Uterus (tissue), 4 donors: ENCODE results near the gene ISG15. TPM values are rescaled to one million over a fixed set of nuclear protein-coding genes. Genes with fewer than 3 reads are reported as not detected.
"Not testable (repeated sequence)": the region's sequence is repeated elsewhere in the genome, so short reads cannot be mapped to it uniquely, and the experiment has no call there.

Experiments used
- DNase-seq, 2 donors: peaks; one replicate each; pipeline ENCODE4 v3.0.0-alpha.2; 2019 to 2020
- H3K27ac ChIP-seq, 2 donors: fragments of 200-600 bp; sonication (generic); 1 replicate in 1 of 2; 2 replicates in 1 of 2; pipeline ENCODE4 v1.5.1; 2016 to 2018
- H3K27me3 ChIP-seq, 2 donors: fragments of 200-600 bp; sonication (generic); one replicate each; pipeline ENCODE4 v1.5.1; 2018 to 2019; ENCODE audit warnings: control low read depth in 1 of 2
- H3K36me3 ChIP-seq, 2 donors: fragments of 200-600 bp; sonication (generic); one replicate each; pipeline ENCODE4 v1.5.1; 2019; ENCODE audit warnings: control low read depth in 1 of 2
- H3K4me1 ChIP-seq, 2 donors: fragments of 200-600 bp; sonication (generic); one replicate each; pipeline ENCODE4 v1.5.1; 2018 to 2019; ENCODE audit warnings: control low read depth in 1 of 2
- H3K4me3 ChIP-seq, 2 donors: fragments of 200-600 bp; sonication (generic); 1 replicate in 1 of 2; 2 replicates in 1 of 2; pipeline ENCODE4 v1.5.1; 2018 to 2019; ENCODE audit warnings: mild to moderate bottlenecking in 1 of 2
- H3K9me3 ChIP-seq, 2 donors: fragments of 200-600 bp; sonication (generic); one replicate each; pipeline ENCODE4 v1.5.1; 2019; ENCODE audit warnings: control low read depth in 1 of 2
- POLR2A ChIP-seq, 2 donors: fragments of 450-650 bp; IDR thresholded peaks; one replicate each; pipeline ENCODE4 v1.6.1; 2016; ENCODE audit warnings: antibody characterized with exemption in 2 of 2, mild to moderate bottlenecking in 1 of 2, moderate library complexity in 1 of 2
- intact Hi-C: fragments of 100-400 bp; cut with DNase I; formaldehyde crosslinking; loops from one replicate; pipeline ENCODE4 v1.15.1; 2023; ENCODE audit warnings: low total_unique reads
- total RNA-seq, 4 donors: library from RNA; depleted of rRNA in 3 of 4; stranded (reverse); fragments of >200 nt in 3 of 4; gene quantifications; one replicate each; pipeline versions ENCODE4 v1.1.0 to v1.2.4, GENCODE V29; 2014 to 2023
- TF ChIP-seq, protein P1 (sequence below), 4 experiments: fragments of 200-600 bp in 2 of 4; fragments of 450-650 bp in 2 of 4; sonication (generic) in 2 of 4; IDR thresholded peaks; one replicate each; pipeline ENCODE4 v1.5.1; 2016 to 2019; ENCODE audit warnings: antibody characterized with exemption in 4 of 4, mild to moderate bottlenecking in 2 of 4, moderate library complexity in 1 of 4
- donor health status: DM: yes; HTN: yes; CAD: no.

Gene ISG15
- total RNA-seq, 4 donors from 2014 or later = 1.8 to 27.2 (median 15.2) TPM

- Histone ChIP-seq H3K9me3 (no peaks in the 10 kb centered on the region), H3K4me1 (peaks cover 0 to 18% of the 10 kb centered on the region in 2 donors), H3K27me3 (no peaks in the 10 kb centered on the region), H3K36me3 (no peaks in the 10 kb centered on the region), H3K27ac (peak overlapping the region; percentile 5 to 34), H3K4me3 (no peak overlapping the region)
- TF ChIP-seq POLR2A (IDR thresholded peaks at IDR 0.05) = no peak
- TF ChIP-seq, protein P1, sequence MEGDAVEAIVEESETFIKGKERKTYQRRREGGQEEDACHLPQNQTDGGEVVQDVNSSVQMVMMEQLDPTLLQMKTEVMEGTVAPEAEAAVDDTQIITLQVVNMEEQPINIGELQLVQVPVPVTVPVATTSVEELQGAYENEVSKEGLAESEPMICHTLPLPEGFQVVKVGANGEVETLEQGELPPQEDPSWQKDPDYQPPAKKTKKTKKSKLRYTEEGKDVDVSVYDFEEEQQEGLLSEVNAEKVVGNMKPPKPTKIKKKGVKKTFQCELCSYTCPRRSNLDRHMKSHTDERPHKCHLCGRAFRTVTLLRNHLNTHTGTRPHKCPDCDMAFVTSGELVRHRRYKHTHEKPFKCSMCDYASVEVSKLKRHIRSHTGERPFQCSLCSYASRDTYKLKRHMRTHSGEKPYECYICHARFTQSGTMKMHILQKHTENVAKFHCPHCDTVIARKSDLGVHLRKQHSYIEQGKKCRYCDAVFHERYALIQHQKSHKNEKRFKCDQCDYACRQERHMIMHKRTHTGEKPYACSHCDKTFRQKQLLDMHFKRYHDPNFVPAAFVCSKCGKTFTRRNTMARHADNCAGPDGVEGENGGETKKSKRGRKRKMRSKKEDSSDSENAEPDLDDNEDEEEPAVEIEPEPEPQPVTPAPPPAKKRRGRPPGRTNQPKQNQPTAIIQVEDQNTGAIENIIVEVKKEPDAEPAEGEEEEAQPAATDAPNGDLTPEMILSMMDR (IDR thresholded peaks at IDR 0.05) = no peak
- no peak for DNase-seq
- intact Hi-C loops = no loop called here
Measured at GRCh38 chr1:1024771-1025699, 11.7 kb downstream of the ISG15 start.

GRCh38 chr1:1025730-1026129, 12.4 kb downstream of the ISG15 start:
- Histone ChIP-seq H3K9me3 (no peaks in the 10 kb centered on the region), H3K27me3 (no peaks in the 10 kb centered on the region), H3K4me3 (no peak overlapping the region), H3K4me1 (peaks cover 0 to 12% of the 10 kb centered on the region in 2 donors), H3K36me3 (no peaks in the 10 kb centered on the region), H3K27ac (no peak overlapping the region)
- DNase-seq = no peak
- intact Hi-C loops = no loop called here
- TF ChIP-seq POLR2A (IDR thresholded peaks at IDR 0.05) = no peak
- TF ChIP-seq, protein P1 (IDR thresholded peaks at IDR 0.05) = no peak

DNA sequence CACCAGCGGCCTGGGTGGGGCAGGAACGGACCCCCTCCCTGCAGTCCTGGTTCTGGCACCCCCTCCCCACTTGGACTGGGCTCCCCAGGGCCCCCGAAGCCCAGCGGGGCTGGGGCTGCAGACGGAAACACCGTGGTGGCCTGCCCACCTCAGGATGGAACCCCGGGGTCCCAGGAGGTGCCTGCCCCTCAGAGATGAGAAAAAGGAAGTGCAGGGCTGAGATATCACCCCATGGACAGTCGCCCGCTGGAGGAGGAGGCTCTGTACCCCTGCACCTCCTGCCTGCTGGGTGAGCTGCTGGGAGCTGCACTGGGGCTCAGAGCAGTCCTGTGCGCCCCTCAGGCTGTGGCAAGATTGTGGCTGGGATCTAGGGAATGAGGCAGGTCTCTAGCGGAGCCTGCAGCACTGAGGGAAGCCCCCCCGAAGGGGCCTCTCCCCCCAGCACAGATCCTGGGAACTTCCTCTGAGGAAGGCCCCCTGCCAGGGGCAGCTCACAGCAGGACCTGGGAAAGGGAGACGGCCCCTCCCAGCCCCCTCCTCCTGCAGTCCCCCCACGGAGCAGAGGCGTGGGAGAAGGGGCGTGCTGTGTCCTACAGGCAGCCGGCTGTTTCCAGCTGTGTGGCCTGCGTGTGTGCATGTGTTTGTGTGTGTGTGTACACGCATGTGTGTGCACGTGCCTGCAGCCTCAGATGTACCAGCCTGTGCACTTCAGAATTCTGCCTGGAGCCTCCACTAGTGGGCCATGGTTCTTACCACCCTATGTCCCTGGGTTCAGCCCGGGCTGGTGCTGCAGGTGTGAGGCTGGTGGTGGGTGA, 13.5 kb downstream of the ISG15 start:
- H3K4me3 ChIP-seq = no peak overlapping the region
- intact Hi-C loops = no loop called here
- peaks cover 0 to 6% of the 10 kb centered on the region in 2 donors for H3K4me1 ChIP-seq
- no peak for DNase-seq
- TF ChIP-seq POLR2A (IDR thresholded peaks at IDR 0.05) = no peak
- TF ChIP-seq, protein P1 (IDR thresholded peaks at IDR 0.05) = no peak
- no peaks in the 10 kb centered on the region for H3K9me3 ChIP-seq
- no peaks in the 10 kb centered on the region for H3K27me3 ChIP-seq
- H3K27ac ChIP-seq = no peak overlapping the region
- H3K36me3 ChIP-seq = no peaks in the 10 kb centered on the region

GRCh38 chr1:1027791-1028190, 14.5 kb downstream of the ISG15 start:
- H3K4me1 ChIP-seq = peaks cover 0 to 9% of the 10 kb centered on the region in 2 donors
- no peaks in the 10 kb centered on the region for H3K9me3 ChIP-seq
- TF ChIP-seq POLR2A (IDR thresholded peaks at IDR 0.05) = no peak
- TF ChIP-seq, protein P1 (IDR thresholded peaks at IDR 0.05) = no peak
- H3K27me3 ChIP-seq = no peaks in the 10 kb centered on the region
- H3K4me3 ChIP-seq = no peak overlapping the region
- no peak for DNase-seq
- intact Hi-C loops = no loop called here
- no peaks in the 10 kb centered on the region for H3K36me3 ChIP-seq
- no peak overlapping the region for H3K27ac ChIP-seq

DNA sequence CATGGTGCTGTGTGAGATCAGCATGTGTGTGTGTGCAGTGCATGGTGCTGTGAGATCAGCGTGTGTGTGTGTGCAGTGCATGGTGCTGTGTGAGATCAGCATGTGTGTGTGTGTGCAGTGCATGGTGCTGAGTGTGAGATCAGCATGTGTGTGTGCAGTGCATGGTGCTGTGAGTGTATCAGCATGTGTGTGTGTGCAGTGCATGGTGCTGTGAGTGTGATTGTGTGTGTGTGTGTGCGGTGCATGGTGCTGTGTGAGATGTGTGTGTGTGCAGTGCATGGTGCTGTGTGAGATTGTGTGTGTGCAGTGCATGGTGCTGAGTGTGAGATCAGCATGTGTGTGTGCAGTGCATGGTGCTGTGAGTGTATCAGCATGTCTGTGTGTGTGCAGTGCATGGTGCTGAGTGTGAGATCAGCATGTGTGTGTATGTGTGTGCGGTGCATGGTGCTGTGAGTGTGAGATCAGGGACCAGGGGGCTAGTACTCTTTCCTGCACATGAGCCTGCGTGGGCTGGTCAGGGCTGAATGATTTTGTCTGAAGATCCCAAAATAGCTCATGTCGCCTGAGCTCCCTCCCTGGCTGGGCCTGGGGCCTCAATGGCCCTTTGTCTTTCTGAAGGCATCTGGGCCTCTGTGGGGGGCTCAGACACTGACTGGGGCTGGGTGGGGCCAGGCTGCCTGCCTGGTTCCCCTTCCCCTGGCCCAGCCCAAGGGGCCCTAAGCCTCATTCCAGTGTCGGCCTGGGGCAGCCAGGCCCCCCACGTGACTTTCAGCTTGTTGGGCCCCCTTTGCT, 17.8 kb downstream of the ISG15 start:
- H3K9me3 ChIP-seq, H3K4me3 ChIP-seq, H3K27ac ChIP-seq, H3K36me3 ChIP-seq, H3K27me3 ChIP-seq, DNase-seq: not testable (repeated sequence)
- intact Hi-C loops = loop anchor here (5.0 kb wide), 1 partner anchor 36 kb away; no protein-coding TSS in a partner anchor
- H3K4me1 ChIP-seq = peaks cover 0 to 19% of the 10 kb centered on the region in 2 donors
